Type B pancreatic cell (in vitro differentiated cells): ENCODE data around the gene EPHA8. TPM values are rescaled to one million over a fixed set of nuclear protein-coding genes. Genes with fewer than 3 reads are reported as not detected.

Experiments
- DNase-seq: peaks from one replicate; pipeline ENCODE4 v3.0.0; 2021; ENCODE audit warnings: mixed read lengths; ENCODE audit not compliant: unreplicated experiment; ENCODE audit errors: extremely low spot score
- H3K27ac Mint-ChIP-seq: 2 replicates; pipeline ENCODE4 v1.8.0; 2021; ENCODE audit warnings: mild to moderate bottlenecking, mixed read lengths
- H3K27me3 Mint-ChIP-seq: 2 replicates; pipeline ENCODE4 v1.8.0; 2021; ENCODE audit warnings: mixed read lengths
- H3K36me3 Mint-ChIP-seq: 2 replicates; pipeline ENCODE4 v1.8.0; 2021; ENCODE audit warnings: mixed read lengths
- H3K4me1 Mint-ChIP-seq: one replicate; pipeline ENCODE4 v1.8.0; 2021; ENCODE audit warnings: mixed read lengths; ENCODE audit not compliant: unreplicated experiment
- H3K4me3 Mint-ChIP-seq: 2 replicates; pipeline ENCODE4 v1.8.0; 2021; ENCODE audit warnings: mild to moderate bottlenecking, mixed read lengths
- H3K9me3 Mint-ChIP-seq: 2 replicates; pipeline ENCODE4 v1.8.0; 2021; ENCODE audit warnings: mixed read lengths
- total RNA-seq: library from RNA; stranded (reverse); gene quantifications from 2 replicates; pipeline ENCODE4 v1.2.1, GENCODE V29; 2021; ENCODE audit warnings: low replicate concordance
- TF ChIP-seq, protein P1 (sequence below): fragments of 200-600 bp; sonication (generic); conservative IDR thresholded peaks from 2 replicates; pipeline ENCODE4 v1.5.0; 2021; ENCODE audit warnings: antibody characterized with exemption, mild to moderate bottlenecking

Gene EPHA8
- total RNA-seq, 1 donor from 2014 or later: 0.46 TPM

DNA sequence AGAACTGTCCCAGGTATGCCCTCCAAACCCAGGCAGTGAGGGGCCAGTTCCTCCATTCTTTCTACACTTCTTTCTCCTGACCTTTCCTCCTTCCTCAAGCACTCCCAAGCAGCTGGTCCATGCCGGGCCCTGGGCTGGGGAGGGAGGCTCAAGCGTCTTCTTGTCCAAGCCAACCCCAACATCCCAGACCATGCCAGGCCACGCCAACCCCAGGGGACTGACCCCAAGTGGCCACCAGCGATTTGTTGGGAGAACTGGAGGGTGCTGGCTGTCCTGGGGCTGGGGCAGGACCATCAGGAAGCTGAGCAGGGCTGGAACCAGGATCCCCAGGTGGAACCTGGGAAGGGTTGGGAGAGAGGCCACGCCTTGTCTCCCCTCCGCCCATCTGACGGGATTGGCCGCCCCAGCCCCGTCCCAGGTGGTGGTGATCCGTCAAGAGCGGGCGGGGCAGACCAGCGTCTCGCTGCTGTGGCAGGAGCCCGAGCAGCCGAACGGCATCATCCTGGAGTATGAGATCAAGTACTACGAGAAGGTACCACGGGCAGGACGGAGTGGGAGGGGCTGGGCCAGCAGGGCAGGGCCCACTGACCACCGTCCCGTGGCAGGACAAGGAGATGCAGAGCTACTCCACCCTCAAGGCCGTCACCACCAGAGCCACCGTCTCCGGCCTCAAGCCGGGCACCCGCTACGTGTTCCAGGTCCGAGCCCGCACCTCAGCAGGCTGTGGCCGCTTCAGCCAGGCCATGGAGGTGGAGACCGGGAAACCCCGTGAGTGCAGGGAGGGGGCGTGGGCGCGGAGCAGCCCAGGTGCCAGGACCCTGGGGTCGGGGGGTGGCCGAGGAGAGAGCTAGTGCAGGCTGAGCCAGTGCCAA lies 29.9 kb downstream of the EPHA8 start:
- H3K4me1 Mint-ChIP-seq: no peaks in the 10 kb centered on the region
- DNase-seq: no peak

DNA sequence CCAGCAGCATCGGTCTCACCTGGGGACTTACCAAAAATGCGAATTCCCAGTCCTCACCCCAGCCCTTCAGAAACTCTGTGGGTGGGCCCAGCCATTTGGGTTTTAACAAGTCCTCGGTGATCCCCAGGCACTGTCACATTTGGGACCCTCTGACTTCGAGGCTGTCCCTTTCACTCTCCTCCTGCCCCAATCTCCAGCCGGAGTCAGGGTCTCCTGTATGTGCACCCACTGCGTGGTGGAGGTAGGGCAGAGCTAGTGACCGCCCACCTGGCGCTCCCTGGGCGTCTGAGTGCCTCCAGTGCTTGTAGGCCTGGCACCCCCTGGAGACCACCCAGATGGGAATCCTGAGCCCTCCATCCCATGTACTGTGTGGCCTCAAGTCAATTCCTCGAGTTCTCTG lies 31.1 kb downstream of the EPHA8 start:
- Mint-ChIP-seq H3K36me3 (no peaks in the 10 kb centered on the region), H3K4me1 (no peaks in the 10 kb centered on the region), H3K27me3 (peaks cover 51% of the 10 kb centered on the region), H3K9me3 (no peaks in the 10 kb centered on the region), H3K4me3 (no peak overlapping the region), H3K27ac (no peak overlapping the region)
- DNase-seq: no peak
- TF ChIP-seq, protein P1, sequence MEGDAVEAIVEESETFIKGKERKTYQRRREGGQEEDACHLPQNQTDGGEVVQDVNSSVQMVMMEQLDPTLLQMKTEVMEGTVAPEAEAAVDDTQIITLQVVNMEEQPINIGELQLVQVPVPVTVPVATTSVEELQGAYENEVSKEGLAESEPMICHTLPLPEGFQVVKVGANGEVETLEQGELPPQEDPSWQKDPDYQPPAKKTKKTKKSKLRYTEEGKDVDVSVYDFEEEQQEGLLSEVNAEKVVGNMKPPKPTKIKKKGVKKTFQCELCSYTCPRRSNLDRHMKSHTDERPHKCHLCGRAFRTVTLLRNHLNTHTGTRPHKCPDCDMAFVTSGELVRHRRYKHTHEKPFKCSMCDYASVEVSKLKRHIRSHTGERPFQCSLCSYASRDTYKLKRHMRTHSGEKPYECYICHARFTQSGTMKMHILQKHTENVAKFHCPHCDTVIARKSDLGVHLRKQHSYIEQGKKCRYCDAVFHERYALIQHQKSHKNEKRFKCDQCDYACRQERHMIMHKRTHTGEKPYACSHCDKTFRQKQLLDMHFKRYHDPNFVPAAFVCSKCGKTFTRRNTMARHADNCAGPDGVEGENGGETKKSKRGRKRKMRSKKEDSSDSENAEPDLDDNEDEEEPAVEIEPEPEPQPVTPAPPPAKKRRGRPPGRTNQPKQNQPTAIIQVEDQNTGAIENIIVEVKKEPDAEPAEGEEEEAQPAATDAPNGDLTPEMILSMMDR: no peak

More for the DNA sequence above, 29.9 kb downstream of the EPHA8 start:
- H3K9me3 Mint-ChIP-seq: no peaks in the 10 kb centered on the region
- no peak overlapping the region for H3K4me3 Mint-ChIP-seq
- H3K27me3 Mint-ChIP-seq: peaks cover 42% of the 10 kb centered on the region
- TF ChIP-seq, protein P1: no peak
- no peaks in the 10 kb centered on the region for H3K36me3 Mint-ChIP-seq
- H3K27ac Mint-ChIP-seq: no peak overlapping the region

DNA sequence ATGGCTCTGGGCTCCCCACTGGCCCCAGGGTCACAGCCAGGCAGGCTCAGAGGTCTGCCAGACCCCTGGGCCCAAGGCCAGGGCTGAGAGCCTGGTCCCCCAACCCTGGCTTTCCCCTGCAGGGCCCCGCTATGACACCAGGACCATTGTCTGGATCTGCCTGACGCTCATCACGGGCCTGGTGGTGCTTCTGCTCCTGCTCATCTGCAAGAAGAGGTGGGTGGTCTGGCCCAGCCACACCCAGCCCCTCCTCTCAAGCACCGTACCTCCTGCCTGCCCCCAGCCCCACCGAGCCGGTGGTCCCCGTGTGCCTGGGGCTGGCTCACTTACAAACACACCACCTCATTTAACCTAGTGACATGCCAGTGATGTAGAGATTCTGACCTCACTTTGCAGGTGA lies 31.8 kb downstream of the EPHA8 start:
- peaks cover 46% of the 10 kb centered on the region for H3K27me3 Mint-ChIP-seq

GRCh38 chr1:22597301-22597965 lies 34.1 kb downstream of the EPHA8 start:
- Mint-ChIP-seq H3K9me3 (no peaks in the 10 kb centered on the region), H3K4me1 (no peaks in the 10 kb centered on the region), H3K4me3 (no peak overlapping the region), H3K27ac (no peak overlapping the region), H3K27me3 (peaks cover 31% of the 10 kb centered on the region), H3K36me3 (no peaks in the 10 kb centered on the region)
- DNase-seq: no peak
- TF ChIP-seq, protein P1: no peak

More for the DNA sequence above, 31.8 kb downstream of the EPHA8 start:
- TF ChIP-seq, protein P1: no peak
- H3K36me3 Mint-ChIP-seq: no peaks in the 10 kb centered on the region
- DNase-seq: no peak
- H3K27ac Mint-ChIP-seq: no peak overlapping the region
- H3K4me3 Mint-ChIP-seq: no peak overlapping the region
- no peaks in the 10 kb centered on the region for H3K4me1 Mint-ChIP-seq
- H3K9me3 Mint-ChIP-seq: no peaks in the 10 kb centered on the region

GRCh38 chr1:22597996-22598395 lies 34.7 kb downstream of the EPHA8 start:
- no peak for DNase-seq
- H3K36me3 Mint-ChIP-seq: no peaks in the 10 kb centered on the region
- H3K27ac Mint-ChIP-seq: no peak overlapping the region
- TF ChIP-seq, protein P1: no peak
- no peaks in the 10 kb centered on the region for H3K9me3 Mint-ChIP-seq
- no peaks in the 10 kb centered on the region for H3K4me1 Mint-ChIP-seq
- peaks cover 31% of the 10 kb centered on the region for H3K27me3 Mint-ChIP-seq
- no peak overlapping the region for H3K4me3 Mint-ChIP-seq
